GM18867 (cell line): ENCODE data around the gene RASGEF1C.

Experiments
- ATAC-seq: cut with Tn5 transposase; IDR thresholded peaks from one replicate; pipeline ENCODE4 v1.9.1; 2021; ENCODE audit warnings: mild to moderate bottlenecking, moderate library complexity; ENCODE audit not compliant: unreplicated experiment

RASGEF1C gene

GRCh38 chr5:180209137-180209581 is at the start of gene RASGEF1C:
Gene RASGEF1C, minus strand, starts transcription at chr5:180209211. Its CDS starts 71,159 bp downstream, at chr5:180138052.
- ATAC-seq: peak; percentile 76

- no peak for ATAC-seq
Observed at GRCh38 chr5:180253036-180253824, 44.2 kb upstream of the RASGEF1C start.

GRCh38 chr5:180251887-180252286 is 42.9 kb upstream of the RASGEF1C start:
- ATAC-seq: no peak

- ATAC-seq: no peak
Observed at GRCh38 chr5:180251141-180251540, 42.1 kb upstream of the RASGEF1C start.

GRCh38 chr5:180250329-180250728 is 41.3 kb upstream of the RASGEF1C start:
- ATAC-seq: no peak

- ATAC-seq: no peak
Observed at GRCh38 chr5:180241600-180241999, 32.6 kb upstream of the RASGEF1C start.

GRCh38 chr5:180238631-180239030 is 29.6 kb upstream of the RASGEF1C start:
- no peak for ATAC-seq

DNA sequence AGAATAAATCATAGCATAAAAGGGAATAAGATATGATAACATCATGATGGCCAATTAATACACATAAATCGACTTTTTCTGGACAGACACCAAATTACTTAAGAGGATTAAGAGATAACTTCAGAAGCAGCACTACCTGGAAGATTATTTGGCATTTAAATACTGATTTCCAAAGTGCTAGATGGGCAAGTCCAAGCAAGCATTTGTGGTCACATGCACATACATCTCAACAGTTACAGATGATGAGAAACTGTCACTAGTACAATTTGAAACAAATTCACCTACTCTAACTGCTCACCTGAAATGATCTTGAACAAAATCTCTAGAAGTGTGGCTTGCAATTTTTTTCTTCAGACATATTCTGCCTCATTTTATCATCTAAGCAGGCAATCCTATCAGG is 26.8 kb upstream of the RASGEF1C start:
- no peak for ATAC-seq

- ATAC-seq: no peak
Observed at GRCh38 chr5:180235077-180235476, 26.1 kb upstream of the RASGEF1C start.

DNA sequence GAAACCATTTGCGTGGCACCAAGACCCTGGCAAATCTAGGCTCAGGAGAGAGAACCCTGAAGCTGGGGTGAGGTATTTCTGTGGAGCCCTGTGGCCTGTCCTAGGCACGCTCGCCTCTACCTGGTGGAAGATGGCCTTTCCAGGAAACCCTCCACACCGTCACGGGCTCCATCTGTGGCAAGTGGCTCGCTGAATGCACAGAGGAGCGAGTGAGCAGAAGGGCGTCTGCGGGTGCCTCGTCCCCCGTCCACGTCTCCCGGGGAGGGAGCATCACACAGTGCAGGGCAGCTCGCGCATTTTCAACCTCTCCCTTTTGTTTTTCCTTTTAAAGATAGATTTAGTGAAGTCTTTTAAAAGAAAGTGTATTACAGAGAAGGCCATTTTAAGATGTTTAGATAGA is 25.3 kb upstream of the RASGEF1C start:
- no peak for ATAC-seq

DNA sequence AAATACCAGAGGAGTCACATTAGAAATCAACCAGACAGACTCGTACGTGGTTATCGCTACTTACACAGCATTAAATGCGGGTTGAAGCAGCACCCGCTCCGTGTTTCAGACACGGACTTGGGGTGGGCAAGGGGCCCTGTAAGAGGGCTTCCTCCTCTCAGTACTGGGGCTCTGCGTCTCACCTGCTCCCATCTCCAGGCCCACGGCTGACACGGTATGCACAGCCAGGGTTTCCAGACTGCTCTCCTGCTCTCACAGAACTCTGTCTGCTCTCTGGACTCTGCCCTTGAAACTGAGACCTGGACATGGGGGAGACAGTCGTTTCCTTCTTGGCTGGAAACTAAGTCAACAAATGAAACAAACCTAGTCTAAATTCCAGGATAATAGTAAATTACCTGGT is 24.7 kb upstream of the RASGEF1C start:
- ATAC-seq: no peak

DNA sequence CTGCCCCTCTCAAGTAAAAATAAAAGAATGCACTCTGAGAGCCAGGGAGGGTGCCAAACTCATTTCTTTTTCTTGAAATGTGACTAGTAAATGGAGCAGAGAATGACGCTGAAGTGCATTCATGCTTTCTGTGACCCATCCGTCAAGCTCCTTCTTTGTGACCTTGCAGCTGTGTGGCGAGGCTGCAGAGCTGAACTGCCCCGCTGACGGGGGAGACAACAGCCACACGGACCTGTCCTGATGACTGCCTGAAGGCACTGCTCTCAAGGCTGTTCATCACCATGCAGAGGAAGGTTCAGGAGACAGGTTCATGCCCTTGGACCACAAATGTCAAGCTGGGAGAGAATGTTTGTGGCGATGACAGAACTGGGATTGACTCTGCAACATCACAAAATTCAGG is 21.0 kb upstream of the RASGEF1C start:
- ATAC-seq: no peak

DNA sequence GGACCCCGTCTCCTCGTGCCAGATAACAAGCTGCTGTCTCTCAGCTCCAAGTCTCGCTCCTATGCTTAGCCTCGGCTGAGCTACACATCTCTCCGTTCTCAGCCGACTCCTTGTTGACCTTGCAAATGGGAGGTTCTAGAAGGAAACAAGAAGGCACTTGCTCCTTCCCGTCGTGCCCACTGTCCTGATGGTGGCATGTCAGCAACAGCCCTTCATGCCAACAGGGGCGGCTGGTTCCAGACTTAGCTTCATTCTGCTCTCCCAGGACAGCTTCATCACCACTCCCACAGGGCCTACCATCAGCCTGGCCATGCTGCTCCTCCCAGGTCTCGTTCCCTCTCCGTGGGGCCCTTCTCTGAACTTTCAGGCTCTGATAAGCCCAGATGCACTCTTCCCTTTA is 13.0 kb upstream of the RASGEF1C start:
- ATAC-seq: no peak

- ATAC-seq: no peak
Observed at GRCh38 chr5:180217797-180218196, 8.8 kb upstream of the RASGEF1C start.

GRCh38 chr5:180216646-180217171 is 7.7 kb upstream of the RASGEF1C start:
- no peak for ATAC-seq

GRCh38 chr5:180215783-180216630 is 7.0 kb upstream of the RASGEF1C start:
- no peak for ATAC-seq

DNA sequence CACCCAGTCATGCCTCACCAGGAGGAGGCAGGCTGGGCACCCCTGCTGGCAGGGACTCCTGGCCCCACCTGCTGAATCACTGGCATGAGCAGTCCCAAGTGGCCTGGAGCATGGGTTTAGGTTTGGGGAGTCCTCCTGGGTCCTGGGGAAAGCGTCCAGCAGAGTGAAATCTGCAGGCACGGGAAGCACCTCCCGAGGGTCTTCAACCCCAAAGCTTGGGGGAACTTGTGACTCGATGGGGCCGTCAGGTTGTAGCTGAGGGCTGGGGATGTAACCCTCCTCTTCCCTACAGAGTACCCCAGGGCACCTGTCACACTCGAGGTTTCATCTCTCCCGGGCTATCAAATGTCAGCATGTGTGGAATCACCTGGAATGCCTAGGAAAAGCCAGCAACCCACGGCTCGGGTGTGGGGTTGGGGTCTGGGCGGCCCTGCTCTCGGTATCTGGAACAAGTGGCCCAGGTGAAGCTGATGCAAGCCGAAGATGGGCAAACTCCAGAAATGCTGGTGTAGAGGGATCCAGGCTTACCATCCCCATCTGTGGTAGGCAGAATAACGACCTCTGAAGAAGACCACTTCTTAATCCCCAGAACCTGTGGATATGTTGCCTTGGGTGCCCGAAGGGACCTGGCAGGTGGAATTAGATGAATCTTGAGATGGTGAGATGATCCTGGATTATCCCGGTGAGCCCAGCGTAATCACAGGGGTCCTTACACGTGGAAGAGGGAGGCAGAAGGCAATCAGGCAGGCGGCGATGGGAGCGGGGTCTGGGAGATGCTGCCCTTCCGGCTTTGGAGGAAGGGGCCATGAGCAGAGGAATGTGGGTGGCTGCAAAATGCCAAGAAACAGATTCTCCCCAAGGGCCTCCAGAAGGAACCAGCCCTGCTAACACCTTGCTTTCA is 6.1 kb upstream of the RASGEF1C start:
- ATAC-seq: no peak

DNA sequence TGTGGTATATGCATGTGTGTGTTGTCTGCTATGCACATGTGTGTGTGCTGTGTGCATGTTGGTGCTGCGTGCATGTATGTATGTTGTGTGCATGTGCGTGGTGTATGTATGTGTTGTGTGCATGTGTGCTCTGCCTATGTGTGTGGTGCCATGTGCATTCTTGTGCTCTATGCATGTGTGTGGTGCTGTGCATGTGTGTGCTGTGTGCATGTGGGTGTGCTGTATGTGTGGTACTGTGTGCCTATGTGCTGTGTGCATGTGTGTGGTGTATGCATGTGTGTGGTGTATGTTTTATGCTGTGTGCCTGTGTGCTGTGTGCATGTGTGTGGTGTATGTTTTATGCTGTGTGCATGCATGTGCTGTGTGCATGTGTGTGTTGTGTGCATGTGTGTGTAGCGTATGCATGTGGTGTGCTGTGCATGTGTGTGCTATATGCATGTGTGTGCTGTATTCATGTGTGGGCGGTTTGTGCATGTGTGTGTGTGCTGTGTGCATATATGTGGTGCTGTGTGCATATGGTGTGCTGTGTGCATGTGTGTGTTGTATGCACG is 4.7 kb upstream of the RASGEF1C start:
- ATAC-seq: no peak

GRCh38 chr5:180213256-180213600 is 4.2 kb upstream of the RASGEF1C start:
- no peak for ATAC-seq
